GM21737 (cell line): ENCODE data around the gene CRAMP1.

Source experiments
- ATAC-seq: cut with Tn5 transposase; IDR thresholded peaks from one replicate; pipeline ENCODE4 v1.9.1; 2021; ENCODE audit warnings: mild to moderate bottlenecking, moderate library complexity; ENCODE audit not compliant: unreplicated experiment

The CRAMP1 gene, protein sequence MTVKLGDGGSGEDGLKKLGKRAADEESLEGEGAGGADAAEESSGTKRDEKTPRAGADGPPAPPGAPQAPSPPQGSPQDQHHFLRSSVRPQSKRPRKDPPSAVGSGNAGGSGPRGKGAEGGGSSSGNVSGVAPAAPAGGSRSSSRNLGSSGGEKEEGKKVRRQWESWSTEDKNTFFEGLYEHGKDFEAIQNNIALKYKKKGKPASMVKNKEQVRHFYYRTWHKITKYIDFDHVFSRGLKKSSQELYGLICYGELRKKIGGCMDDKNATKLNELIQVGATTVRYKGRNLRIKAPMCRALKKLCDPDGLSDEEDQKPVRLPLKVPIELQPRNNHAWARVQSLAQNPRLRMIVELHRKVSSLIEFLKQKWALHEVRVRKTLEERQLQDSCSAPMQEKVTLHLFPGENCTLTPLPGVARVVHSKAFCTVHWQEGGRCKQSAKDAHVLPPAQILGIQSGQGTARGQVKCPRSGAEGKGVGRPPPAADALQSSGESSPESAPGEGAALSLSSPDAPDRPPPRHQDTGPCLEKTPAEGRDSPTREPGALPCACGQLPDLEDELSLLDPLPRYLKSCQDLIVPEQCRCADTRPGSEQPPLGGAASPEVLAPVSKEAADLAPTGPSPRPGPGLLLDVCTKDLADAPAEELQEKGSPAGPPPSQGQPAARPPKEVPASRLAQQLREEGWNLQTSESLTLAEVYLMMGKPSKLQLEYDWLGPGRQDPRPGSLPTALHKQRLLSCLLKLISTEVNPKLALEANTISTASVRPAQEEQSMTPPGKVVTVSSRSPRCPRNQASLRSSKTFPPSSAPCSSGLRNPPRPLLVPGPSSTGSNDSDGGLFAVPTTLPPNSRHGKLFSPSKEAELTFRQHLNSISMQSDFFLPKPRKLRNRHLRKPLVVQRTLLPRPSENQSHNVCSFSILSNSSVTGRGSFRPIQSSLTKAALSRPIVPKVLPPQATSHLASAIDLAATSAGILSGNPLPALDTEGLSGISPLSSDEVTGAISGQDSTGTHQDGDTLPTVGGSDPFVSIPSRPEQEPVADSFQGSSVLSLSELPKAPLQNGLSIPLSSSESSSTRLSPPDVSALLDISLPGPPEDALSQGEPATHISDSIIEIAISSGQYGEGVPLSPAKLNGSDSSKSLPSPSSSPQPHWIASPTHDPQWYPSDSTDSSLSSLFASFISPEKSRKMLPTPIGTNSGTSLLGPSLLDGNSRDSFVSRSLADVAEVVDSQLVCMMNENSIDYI (N-terminal part only)

DNA sequence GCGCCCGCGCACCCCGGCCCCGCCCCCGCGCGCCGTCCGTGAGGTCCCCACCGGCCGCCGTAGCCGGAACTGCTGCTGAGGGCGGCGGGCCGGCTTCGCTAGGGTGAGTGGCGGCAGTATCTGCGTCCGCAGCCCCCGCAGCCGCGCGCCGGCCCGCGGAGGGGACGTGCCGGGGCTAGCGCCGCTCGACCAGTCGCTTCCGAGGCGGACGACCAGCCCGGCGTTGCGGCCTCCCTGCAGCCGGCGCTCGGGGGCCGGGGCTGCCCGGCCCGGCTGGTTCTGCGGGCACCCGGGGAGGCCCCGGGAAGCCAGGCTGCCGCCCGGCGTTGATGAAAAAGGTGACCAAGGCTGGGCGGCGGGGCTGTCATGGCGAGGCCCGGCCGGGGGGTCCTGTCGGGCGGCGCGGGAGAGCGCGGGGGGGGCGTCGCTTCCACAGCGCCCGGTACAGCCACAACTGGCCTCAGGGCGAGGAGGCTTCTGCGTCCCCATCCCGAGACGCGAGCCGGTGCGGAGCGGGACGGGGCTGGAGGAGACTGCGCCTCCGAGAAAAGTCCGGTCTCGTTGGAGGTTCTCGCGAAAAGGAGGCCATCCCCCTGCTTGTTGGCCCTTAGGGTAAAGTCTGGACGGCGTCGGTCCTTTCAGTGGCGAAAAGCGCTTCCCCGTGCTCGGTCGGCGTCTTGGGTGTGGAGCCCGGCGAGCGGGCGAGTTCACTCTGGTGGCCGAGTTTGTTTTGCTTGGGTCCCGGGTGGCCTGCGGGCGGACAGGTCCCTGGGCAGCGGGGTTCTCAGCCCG, at the start of gene CRAMP1:
Gene CRAMP1, plus strand, starts transcription at position 41 of the 792 bp plus-strand sequence. CDS start 2,280 bp downstream, outside the sequence.
- peak; percentile 4 for ATAC-seq

DNA sequence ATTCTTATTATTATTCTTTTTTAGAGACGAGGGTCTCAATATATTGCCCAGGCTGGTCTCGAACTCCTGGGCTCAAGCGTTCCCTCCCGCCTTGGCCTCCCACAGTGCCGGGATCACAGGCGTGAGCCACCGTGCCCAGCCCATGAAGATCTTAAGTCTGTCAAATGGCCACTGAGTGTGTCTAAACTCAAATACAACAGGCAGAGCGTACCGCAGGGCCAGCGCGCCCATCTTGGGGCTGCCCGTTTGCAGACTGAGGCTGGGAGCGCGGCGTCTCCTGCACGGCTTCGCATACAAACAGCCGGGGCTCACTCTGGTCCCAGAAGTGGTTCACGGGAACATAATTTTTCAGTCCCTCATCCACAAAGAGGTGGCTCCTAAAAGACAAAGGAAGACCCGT, 48.4 kb upstream of the CRAMP1 start:
- no peak for ATAC-seq

DNA sequence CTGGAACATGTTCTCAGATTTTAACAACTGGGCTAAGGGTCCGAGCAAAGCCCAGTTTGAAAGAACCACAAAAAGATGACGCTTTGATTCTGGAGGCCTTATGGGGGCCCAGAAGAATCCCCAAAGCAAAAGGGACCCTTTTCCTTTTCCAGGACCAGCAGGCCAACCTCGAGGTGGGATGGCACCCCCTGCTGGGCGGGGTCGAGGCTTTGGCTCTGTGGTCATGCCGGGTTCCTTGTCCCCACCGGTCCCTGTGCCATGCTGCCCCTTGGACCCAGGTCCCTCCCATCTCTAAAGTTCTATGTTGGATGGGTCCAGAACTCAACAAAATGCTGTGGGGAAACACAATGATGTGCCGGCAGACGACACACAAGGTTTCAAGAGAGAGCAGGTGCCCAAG, 47.8 kb upstream of the CRAMP1 start:
- no peak for ATAC-seq

DNA sequence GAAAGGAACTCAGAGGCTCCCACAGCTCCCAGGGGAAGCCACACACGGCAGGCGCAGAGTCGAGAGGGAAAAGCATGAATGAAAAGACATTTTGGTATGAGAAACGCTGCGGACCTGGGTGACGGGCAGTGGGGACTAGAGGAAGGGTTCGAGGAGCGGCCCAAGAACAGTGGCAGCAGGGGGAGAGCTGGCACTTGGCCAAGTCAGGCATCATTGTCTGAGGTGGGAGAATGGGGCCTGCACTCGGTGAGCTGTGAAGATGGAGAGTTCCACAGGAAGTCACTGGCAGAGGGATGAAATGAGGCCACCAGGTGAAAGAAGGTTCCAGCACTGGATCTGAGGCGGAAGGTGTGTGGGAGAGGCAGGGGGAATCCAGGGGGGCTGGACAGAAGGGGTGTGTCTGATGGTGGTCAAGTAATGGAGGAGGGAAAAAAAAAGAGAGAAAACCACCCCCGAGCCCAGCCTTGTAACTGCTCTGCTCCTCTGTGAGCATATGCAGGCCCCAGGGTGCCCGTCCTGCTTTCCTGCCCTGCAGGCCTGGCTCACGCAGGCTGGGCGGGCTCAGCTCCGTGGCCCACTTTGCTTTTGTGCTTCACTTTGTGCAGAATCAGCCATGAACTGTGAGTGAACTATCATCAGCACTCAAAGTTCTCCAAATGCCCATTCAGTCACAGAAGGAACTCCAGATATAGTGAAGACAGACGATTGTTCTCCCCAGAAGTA, 46.9 kb upstream of the CRAMP1 start:
- no peak for ATAC-seq

DNA sequence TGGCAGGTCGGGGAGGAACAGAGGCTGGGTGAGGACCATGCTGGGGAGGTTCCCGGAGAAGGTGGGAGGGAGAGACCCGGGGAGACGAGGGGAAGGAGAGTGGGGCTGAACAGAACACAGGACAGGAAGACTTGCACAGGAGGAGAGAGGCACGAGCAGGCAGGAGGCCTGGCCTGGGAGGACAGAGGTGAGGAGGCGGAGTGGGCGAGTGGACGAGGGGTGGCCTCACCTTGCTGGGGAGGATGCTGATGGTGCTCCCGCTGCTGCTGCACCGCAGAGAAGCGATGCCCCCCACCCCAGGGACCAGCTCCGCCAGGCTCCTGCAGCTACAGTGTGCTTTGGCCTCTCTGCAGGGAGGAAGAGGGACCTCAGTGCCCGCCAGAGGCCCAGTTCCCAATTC, 44.2 kb upstream of the CRAMP1 start:
- no peak for ATAC-seq

DNA sequence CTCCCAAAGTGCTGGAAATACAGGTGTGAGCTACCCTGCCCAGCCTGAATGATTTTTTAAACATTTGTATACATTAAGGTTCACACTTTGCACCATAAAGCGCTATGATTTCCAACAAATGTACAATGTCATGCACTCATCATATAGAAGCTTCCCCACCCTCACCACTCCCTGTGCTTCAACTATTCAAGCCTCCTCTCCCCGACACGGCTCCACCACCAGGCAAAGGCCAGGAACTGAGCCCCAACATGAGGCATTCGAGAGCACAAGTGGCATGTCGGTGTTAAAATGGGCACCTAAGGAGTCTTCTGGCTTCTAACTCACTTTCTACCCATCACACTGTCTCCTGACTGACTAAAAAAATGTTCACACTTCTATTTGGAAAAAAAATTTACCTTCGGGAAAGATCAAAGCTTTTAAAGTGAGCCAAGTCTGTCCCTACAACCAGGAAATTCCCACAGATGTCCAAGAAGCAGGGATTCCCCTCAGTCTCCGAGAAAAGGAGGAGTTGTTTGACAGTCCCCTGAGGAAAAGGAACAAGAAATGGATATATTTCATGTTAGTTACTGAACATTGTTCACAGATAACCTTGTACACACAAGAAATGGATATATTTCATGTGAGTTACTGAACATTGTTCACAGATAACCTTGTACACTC, 41.0 kb upstream of the CRAMP1 start:
- ATAC-seq: no peak

DNA sequence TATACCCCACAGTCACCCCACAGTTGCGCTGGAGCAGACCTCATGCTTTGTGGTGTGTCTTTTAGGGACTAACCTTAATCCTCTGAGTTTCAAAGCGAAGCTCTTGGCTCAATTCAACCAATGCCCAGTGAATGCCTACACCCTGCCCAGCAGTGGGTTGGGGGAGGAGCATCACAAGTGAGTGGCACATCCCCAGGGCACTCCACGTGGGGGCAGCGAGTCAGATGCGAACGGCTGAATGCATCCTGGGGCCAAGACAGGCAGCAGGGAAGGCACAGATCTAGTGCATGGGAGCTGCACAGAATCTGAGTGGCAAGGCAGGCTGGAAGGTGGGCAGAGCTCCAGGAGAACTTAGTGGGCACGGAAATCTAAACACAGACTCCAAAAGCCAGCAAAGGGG, 39.5 kb upstream of the CRAMP1 start:
- ATAC-seq: no peak

DNA sequence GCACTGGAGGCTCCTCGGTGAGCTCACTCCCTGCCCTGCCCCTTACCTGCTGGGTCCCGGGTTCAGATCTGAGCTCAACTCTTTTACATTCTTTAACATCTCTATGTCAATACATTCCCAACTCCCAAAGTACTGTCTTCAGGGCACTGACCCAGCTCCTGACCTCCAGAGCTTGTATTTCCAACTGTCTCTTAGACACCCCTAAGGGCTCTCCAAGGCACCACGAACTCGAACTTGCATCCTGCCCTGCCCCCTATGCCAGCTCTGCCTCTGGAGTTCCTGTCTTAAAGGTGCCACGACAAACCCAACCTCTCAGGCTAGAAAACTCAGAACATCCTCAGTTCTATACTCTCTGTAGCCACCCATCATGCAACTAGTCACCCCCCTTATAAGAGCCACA, 38.9 kb upstream of the CRAMP1 start:
- ATAC-seq: no peak

DNA sequence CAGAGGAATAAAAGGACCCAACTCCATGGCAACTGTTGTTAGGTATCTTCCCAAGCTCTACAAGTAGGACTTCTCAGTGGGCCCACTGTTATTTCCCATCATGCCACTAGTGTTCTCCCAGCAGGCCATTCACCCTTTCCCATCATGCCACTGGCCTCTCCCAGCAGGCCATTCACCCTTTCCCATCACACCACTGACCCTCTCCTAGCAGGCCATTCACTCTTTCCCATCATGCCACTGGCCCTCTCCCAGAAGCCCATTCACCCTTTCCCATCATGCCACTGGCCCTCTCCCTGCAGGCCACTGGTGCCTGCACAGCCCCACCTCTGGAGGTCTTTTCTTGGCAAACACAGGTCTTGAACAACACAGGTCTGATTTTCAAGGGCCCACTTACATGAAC, 36.6 kb upstream of the CRAMP1 start:
- no peak for ATAC-seq

DNA sequence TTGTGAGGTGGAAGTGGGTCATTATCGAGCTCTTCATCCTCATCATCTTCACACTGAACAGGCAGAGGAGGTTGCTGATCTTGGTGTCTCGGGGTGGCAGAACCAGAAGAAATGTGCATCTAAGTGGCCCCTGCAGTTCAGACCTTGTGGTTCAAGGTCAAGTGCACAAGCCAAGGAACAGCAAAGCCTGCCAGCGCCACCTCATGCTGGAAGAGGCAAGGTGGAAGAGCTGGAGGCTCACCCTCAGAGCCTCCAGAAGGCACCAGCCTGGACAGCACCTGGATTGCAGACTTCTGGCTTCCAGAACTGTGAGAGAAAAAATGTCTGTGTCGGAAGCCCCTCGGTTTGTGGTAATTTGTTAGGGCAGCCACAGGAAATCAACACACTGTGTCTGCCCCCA, 32.9 kb upstream of the CRAMP1 start:
- ATAC-seq: no peak

DNA sequence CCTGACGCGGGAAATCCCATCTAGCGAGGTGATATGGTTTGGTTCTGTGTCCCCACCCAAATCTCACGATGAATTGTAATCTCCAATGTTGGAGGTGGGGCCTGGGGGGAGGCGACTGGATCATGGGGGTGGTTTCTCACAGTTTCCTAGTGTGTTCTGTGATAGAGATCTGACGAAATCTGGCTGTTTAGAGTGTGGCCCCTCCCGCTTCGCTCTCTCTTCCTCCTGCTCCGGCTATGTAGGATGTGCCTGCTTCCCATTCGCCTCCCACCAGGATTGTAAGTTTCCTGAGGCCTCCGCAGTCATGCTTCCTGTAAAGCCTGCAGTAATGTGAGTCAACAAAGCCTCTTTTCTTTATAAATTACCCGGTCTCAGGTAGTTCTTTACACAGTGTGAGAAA, 31.9 kb upstream of the CRAMP1 start:
- ATAC-seq: no peak

DNA sequence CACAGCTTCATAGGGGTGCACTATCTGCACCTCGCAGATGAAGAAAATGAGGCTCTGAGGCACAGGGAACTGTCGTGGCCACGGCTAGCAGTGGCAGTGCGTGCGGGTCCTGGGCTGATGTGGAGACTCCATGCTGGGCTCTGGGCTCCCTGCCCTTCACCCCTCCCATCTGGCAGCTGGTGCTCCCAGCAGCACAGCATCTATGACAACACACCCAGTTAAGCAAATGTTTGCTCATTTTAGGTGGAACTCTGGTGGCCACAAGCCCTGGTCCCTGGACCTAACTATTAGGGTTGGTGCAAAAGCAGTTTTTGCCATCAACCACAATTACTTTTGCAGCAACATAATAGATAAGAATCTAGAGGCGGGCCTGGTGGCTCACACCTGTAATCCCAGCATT, 31.2 kb upstream of the CRAMP1 start:
- ATAC-seq: no peak

DNA sequence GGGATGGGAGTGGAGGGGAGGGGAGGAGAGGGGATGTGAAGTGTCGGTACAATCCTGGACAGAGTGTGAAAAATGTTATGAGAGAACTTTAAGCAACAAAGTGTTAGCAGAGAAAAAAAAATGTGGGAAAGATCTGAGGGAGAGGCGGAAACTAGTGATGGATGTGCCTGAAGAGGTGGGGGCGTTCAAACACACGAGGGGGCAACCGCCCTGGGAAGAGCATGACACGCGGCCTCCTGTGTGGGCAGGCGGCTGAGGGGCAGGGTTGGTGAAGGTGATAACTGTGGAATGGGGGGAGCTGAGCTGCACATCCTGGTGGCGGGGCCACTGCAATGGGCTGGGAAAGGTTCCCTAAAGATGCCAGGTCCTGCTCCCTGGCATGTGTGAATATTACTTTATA, 30.4 kb upstream of the CRAMP1 start:
- ATAC-seq: no peak

DNA sequence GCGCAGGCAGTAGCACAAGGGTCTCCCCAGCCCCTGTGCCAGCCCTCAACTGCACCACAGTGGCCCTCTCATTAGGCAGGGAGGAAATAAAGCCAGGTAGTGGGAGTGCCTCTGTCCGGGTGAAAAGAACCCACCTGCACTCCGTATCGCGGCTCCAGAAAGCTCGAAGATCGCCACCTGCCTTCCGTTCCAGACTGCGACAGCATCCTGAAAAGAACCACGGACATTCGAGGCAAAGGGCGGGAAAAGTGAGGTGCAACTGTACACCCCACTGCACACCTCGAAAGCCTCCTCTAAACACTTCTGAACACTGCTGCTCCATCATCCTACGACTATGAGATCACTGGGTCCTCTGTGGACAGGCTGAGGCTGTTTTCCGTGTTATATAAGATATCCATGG, 29.0 kb upstream of the CRAMP1 start:
- no peak for ATAC-seq

DNA sequence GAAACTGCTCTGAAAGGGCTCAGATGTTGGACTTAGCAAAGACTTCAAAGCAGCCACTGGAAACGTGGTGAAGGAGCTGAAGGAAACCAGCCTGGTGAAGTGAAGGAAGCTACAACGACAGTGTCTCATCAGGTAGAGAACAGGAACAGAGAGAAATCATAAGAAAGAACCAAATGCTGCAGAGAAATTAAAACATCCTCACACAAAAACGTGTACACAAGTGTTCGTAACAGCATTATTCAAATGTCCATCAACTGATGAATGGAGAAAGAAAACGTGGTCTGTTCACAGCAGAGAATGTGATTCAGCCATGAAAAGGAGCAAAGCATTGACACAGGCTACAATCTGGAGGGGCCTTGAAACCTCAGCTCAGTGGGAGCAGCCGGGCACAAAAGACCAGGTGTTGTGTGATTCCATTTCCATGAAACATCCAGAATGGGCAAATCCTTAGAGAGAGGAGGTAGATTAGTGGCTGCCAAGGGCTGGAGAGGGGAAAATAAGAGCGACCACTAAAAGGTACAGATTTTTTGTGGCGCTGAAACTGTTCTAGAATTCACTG, 27.2 kb upstream of the CRAMP1 start:
- ATAC-seq: no peak

DNA sequence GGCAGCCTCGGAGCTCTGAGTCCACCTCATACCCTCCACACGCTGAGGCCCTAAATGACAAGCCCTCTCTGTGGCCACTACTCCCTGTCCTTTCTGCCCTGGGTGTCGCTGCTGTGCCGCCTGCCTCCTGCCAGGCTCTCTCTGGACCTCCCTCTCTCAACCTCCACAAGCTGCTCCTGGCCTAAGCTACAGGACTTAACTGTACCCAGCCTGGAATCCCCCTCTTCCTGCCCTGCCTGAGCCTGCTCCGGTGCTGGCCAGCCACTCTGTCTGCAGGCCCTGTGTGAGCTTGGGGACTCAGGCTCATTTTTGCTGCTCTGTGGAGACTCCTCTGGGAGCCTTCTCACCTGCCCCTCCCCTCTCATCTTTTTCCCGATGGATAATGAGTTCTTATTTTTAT, 21.8 kb upstream of the CRAMP1 start:
- ATAC-seq: no peak

DNA sequence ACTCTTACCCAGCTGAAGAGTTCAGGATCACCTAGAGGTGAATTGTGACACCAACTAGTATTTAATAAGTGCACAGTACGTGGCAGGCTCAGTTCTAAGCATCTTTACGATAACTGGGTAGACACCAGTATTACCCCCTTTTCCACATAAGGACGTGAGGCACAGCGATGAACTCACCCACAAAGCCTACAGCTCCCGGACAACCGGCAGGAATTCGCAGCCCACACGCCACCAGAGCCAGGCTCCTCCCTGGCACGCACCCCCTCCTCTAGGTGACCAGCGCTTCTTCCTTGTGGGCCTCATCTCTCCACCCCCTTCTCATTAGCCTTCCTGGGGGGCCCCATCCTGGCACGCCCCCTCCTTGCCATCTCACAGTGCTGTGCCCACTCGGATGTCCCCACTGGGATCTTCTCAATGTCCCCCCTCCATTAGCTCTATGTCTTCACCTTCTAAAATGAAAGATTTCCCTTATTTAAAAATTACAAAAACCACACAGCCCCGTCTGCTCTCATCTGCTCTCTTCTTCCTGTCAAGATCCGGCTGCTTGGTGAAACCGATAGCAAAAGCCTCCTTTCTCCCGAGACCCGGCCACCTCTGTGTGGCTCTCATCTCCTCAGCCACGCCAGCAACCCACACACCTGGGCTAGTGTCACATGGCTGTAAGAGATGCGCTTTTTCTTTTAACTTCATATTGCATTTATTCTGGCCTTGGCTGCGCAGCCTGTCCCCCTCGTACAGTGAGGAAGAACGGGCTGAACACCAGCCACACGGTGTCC, 21.0 kb upstream of the CRAMP1 start:
- no peak for ATAC-seq

DNA sequence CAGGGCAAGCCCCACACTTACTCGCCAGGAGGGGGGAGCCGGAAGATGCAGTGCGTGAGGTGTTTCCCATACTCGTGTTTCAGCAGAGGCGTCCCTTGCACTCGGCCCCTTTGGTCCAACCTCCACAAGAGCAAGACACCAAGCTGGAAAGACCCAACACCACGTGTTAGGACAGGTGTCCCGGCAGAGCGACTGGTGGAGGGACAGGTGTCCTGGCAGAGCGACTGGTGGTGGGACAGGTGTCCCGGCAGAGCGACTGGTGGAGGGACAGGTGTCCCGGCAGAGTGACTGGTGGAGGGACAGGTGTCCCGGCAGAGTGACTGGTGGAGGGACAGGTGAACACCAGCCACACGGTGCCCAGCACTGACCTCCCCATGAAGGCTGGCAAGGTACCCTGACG, 19.7 kb upstream of the CRAMP1 start:
- no peak for ATAC-seq
